Measurements from ENCODE around the gene ZFTA.

ZFTA gene

DNA sequence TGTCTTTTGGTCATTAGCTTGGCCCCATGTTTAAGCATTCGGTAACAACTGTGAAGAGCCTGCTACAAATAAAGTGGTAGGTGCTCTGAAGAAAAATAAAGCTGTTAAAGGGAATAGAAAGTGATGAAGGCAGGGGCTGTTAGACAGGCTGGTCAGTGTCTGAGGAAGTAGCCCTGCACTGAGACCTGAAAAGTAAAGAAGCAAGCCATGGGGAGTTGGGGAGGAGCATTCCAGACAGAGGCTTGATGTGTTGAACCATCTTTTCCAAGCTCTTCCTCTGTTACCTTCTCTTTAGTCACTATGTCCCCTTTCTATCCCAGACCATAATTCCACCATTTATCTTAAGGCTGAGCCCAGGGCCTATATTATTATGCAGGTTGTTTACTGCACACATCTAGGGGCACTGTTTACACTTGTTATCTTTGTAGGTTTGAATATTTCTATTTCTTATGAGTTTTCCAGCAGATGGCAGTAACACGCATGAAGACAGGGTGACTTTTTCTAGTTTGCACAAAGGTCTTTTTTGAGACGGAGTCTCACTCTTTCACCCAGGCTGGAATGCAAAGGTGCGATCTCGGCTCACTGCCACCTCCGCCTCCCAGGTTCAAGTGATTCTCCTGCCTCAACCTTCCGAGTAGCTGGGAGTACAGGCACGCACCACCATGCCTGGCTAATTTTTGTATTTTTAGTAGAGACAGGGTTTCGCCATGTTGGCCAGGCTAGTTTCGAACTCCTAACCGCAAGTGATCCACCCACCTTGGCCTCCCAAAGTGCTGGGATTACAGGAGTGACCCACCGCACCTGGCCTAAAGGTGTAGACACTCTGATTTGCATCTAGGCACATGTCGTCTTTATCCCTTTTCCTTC lies 23.0 kb downstream of the ZFTA start:
- DNase-seq, result no peak
- no peaks in the 10 kb centered on the region for H3K9me3 ChIP-seq
- H3K27ac ChIP-seq, result no peak overlapping the region
- no peak overlapping the region for H3K4me3 ChIP-seq
- TF ChIP-seq, protein P1, sequence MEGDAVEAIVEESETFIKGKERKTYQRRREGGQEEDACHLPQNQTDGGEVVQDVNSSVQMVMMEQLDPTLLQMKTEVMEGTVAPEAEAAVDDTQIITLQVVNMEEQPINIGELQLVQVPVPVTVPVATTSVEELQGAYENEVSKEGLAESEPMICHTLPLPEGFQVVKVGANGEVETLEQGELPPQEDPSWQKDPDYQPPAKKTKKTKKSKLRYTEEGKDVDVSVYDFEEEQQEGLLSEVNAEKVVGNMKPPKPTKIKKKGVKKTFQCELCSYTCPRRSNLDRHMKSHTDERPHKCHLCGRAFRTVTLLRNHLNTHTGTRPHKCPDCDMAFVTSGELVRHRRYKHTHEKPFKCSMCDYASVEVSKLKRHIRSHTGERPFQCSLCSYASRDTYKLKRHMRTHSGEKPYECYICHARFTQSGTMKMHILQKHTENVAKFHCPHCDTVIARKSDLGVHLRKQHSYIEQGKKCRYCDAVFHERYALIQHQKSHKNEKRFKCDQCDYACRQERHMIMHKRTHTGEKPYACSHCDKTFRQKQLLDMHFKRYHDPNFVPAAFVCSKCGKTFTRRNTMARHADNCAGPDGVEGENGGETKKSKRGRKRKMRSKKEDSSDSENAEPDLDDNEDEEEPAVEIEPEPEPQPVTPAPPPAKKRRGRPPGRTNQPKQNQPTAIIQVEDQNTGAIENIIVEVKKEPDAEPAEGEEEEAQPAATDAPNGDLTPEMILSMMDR (IDR thresholded peaks at IDR 0.05), result no peak
- intact Hi-C loops (cut with DNase I; ENCODE audit: low total_unique reads), result no loop called here
- H3K4me1 ChIP-seq, result peaks cover 0 to 4% (median 2%) of the 10 kb centered on the region in 4 donors
- H3K36me3 ChIP-seq, result peaks cover 7 to 15% (median 7%) of the 10 kb centered on the region in 3 donors
- no peaks in the 10 kb centered on the region for H3K27me3 ChIP-seq

GRCh38 chr11:63738720-63739360 lies 29.7 kb downstream of the ZFTA start:
- peak; percentile 76 to 92 for DNase-seq
- no peaks in the 10 kb centered on the region for H3K36me3 ChIP-seq
- TF ChIP-seq, protein P1 (IDR thresholded peaks at IDR 0.05), result peak; percentile 71 to 95
- H3K27ac ChIP-seq, result peak overlapping the region in 1 of 2 donors; percentile 10
- no peaks in the 10 kb centered on the region for H3K9me3 ChIP-seq
- intact Hi-C loops (cut with DNase I; ENCODE audit: low total_unique reads), result loop anchor here (5.0 to 10.0 kb wide), 3 partner anchors 54 to 257 kb away; partner anchors contain the start of gene RTN3
- peaks cover 0 to 4% (median 0%) of the 10 kb centered on the region in 4 donors for H3K4me1 ChIP-seq
- H3K27me3 ChIP-seq, result no peaks in the 10 kb centered on the region
- no peak overlapping the region for H3K4me3 ChIP-seq

DNA sequence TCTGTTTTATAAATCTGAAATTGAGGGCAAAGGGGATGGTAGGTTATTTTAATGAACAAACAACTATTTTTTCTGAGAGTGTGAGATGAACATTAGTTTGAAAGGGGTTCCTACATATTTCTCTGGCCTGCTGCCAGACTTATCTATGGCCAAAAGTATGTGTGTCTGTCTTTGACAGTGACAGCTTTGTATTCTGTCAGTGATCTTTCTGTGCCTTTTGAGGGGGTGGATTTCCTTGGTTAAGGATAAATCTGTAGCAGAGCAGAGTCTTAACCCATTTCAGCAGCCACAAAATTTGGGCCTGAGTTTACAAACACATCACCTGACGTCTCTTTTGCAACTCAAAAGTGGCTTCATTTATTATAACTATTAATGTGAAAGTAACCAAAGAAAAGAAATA lies 30.9 kb downstream of the ZFTA start:
- no peak for DNase-seq
- intact Hi-C loops (cut with DNase I; ENCODE audit: low total_unique reads), result loop anchor here (5.0 to 10.0 kb wide), 3 partner anchors 53 to 255 kb away; partner anchors contain the start of gene RTN3
- Histone ChIP-seq H3K27me3 (no peaks in the 10 kb centered on the region), H3K27ac (no peak overlapping the region), H3K36me3 (no peaks in the 10 kb centered on the region), H3K4me3 (no peak overlapping the region), H3K9me3 (no peaks in the 10 kb centered on the region), H3K4me1 (peaks cover 0 to 4% (median 0%) of the 10 kb centered on the region in 4 donors)
- TF ChIP-seq, protein P1 (IDR thresholded peaks at IDR 0.05), result no peak

DNA sequence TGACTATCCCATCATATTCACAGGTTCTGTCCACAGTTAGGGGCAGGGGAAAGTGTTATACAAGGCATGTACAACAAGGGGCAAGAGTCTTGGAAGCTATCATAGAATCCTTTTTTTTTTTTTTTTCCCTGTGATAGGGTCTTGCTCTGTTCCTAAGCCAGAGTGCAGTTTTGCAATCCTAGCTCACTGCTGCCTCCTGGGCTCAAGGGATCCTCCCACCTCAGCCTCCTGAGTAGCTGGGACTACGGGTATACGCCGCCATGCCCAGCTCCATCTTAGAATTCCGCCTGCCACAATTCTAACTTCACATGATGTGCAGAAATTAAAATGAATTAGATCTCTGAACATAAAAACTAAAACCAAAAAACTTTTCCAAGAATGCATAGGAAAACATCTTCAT lies 31.7 kb downstream of the ZFTA start:
- TF ChIP-seq, protein P1 (IDR thresholded peaks at IDR 0.05), result no peak
- no peaks in the 10 kb centered on the region for H3K36me3 ChIP-seq
- H3K4me3 ChIP-seq, result no peak overlapping the region
- no peak for DNase-seq
- H3K9me3 ChIP-seq, result no peaks in the 10 kb centered on the region
- peaks cover 0 to 4% (median 0%) of the 10 kb centered on the region in 4 donors for H3K4me1 ChIP-seq
- no peak overlapping the region for H3K27ac ChIP-seq
- no peaks in the 10 kb centered on the region for H3K27me3 ChIP-seq
- intact Hi-C loops (cut with DNase I; ENCODE audit: low total_unique reads), result loop anchor here (5.0 to 10.0 kb wide), 3 partner anchors 52 to 255 kb away; partner anchors contain the start of gene RTN3

DNA sequence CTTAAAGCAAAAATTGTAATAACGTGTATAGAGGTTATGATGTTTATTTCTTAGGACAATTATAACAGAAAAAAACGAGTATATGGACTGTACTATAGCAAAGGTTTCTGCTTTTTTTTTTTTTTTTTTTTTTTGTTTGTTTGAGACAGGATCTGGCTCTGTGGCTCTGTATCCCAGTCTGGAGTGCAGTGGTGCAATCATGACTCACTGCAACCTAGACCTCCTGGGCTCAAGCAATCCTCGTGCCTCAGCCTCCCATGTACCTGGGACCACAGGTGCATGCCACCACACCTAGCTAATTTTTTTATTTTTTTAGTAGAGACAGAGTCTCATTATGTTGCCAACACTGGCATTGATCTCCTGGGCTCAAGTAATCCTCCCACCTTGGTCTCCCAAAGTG lies 39.2 kb downstream of the ZFTA start:
- Histone ChIP-seq H3K27me3 (no peaks in the 10 kb centered on the region), H3K4me3 (no peak overlapping the region), H3K36me3 (no peaks in the 10 kb centered on the region), H3K9me3 (no peaks in the 10 kb centered on the region), H3K4me1 (no peaks in the 10 kb centered on the region), H3K27ac (no peak overlapping the region)
- DNase-seq, result no peak
- TF ChIP-seq, protein P1 (IDR thresholded peaks at IDR 0.05), result no peak
- intact Hi-C loops (cut with DNase I; ENCODE audit: low total_unique reads), result loop anchor here (10.0 kb wide), 1 partner anchor 365 kb away; the partner anchor contains the start of gene SLC22A9

Data from tibial artery (tissue), 4 donors.